ENCODE data around the gene PHLPP2.

Gene PHLPP2

GRCh38 chr16:71649704-71650103 is 74.8 kb downstream of the PHLPP2 start:
- no peak for ATAC-seq
- TF ChIP-seq TSHZ2 (CRISPR knock-in tag; IDR thresholded peaks at IDR 0.05) (no peak), ISL1 (CRISPR knock-in tag; IDR thresholded peaks at IDR 0.05) (no peak), GLIS3 (CRISPR knock-in tag; IDR thresholded peaks at IDR 0.05) (no peak)

- TF ChIP-seq TSHZ2 (CRISPR knock-in tag; IDR thresholded peaks at IDR 0.05) (no peak), ZNF8 (CRISPR knock-in tag; IDR thresholded peaks at IDR 0.05) (no peak), ISL1 (CRISPR knock-in tag; IDR thresholded peaks at IDR 0.05) (no peak), SNAI2 (CRISPR knock-in tag; IDR thresholded peaks at IDR 0.05) (no peak), ZFP30 (CRISPR knock-in tag; IDR thresholded peaks at IDR 0.05) (no peak), TCF4 (CRISPR knock-in tag; IDR thresholded peaks at IDR 0.05; ENCODE audit: borderline replicate concordance) (no peak), CSRNP3 (CRISPR knock-in tag; IDR thresholded peaks at IDR 0.05) (no peak), ESRRG (CRISPR knock-in tag; IDR thresholded peaks at IDR 0.05) (no peak), GLIS3 (CRISPR knock-in tag; IDR thresholded peaks at IDR 0.05) (no peak), BACH2 (CRISPR knock-in tag; IDR thresholded peaks at IDR 0.05; ENCODE audit: borderline replicate concordance) (no peak), CSDC2 (CRISPR knock-in tag; IDR thresholded peaks at IDR 0.05) (no peak), ZNF70 (CRISPR knock-in tag; IDR thresholded peaks at IDR 0.05) (no peak), TOX (CRISPR knock-in tag; IDR thresholded peaks at IDR 0.05; ENCODE audit: borderline replicate concordance) (no peak), ZC3H10 (CRISPR knock-in tag; IDR thresholded peaks at IDR 0.05) (no peak), PPARA (CRISPR knock-in tag; IDR thresholded peaks at IDR 0.05; ENCODE audit: borderline replicate concordance) (no peak), ZFP3 (CRISPR knock-in tag; IDR thresholded peaks at IDR 0.05) (no peak), ZNF565 (CRISPR knock-in tag; conservative IDR thresholded peaks at IDR 0.05; ENCODE audit: low read depth) (no peak), ARNTL (CRISPR knock-in tag; IDR thresholded peaks at IDR 0.05; ENCODE audit: borderline replicate concordance, low read depth) (no peak), OSR1 (CRISPR knock-in tag; IDR thresholded peaks at IDR 0.05) (no peak), POU6F1 (CRISPR knock-in tag; IDR thresholded peaks at IDR 0.05; ENCODE audit: borderline replicate concordance, low read depth) (no peak)
- peak; percentile 71; the same call in 2 of the 3 replicates for ATAC-seq
Observed at GRCh38 chr16:71648921-71649320, 75.6 kb downstream of the PHLPP2 start.

GRCh38 chr16:71648162-71648561 is 76.3 kb downstream of the PHLPP2 start:
- ATAC-seq, result no peak
- no peak for TF ChIP-seq ZNF565 (CRISPR knock-in tag; conservative IDR thresholded peaks at IDR 0.05; ENCODE audit: low read depth)
- no peak for TF ChIP-seq TSHZ2 (CRISPR knock-in tag; IDR thresholded peaks at IDR 0.05)
- TF ChIP-seq TCF4 (CRISPR knock-in tag; IDR thresholded peaks at IDR 0.05; ENCODE audit: borderline replicate concordance), result no peak
- TF ChIP-seq ZFP30 (CRISPR knock-in tag; IDR thresholded peaks at IDR 0.05), result no peak
- no peak for TF ChIP-seq PATZ1 (CRISPR knock-in tag; IDR thresholded peaks at IDR 0.05; ENCODE audit: borderline replicate concordance)
- TF ChIP-seq ZFP3 (CRISPR knock-in tag; IDR thresholded peaks at IDR 0.05), result no peak
- TF ChIP-seq ZNF70 (CRISPR knock-in tag; IDR thresholded peaks at IDR 0.05), result no peak
- TF ChIP-seq ZNF8 (CRISPR knock-in tag; IDR thresholded peaks at IDR 0.05), result no peak
- TF ChIP-seq GLIS3 (CRISPR knock-in tag; IDR thresholded peaks at IDR 0.05), result no peak
- TF ChIP-seq ZC3H10 (CRISPR knock-in tag; IDR thresholded peaks at IDR 0.05), result no peak
- TF ChIP-seq TOX (CRISPR knock-in tag; IDR thresholded peaks at IDR 0.05; ENCODE audit: borderline replicate concordance), result no peak
- no peak for TF ChIP-seq CREB5 (CRISPR knock-in tag; IDR thresholded peaks at IDR 0.05; ENCODE audit: low read depth)
- no peak for TF ChIP-seq PPARA (CRISPR knock-in tag; IDR thresholded peaks at IDR 0.05; ENCODE audit: borderline replicate concordance)
- TF ChIP-seq ESRRG (CRISPR knock-in tag; IDR thresholded peaks at IDR 0.05), result no peak
- no peak for TF ChIP-seq OSR1 (CRISPR knock-in tag; IDR thresholded peaks at IDR 0.05)
